ENCODE data around the gene CLCN6.

CLCN6 gene

GRCh38 chr1:11784993-11785769, 20.8 kb upstream of the CLCN6 start:
- Mint-ChIP-seq H3K9me3 (no peaks in the 10 kb centered on the region), H3K27ac (no peak overlapping the region), H3K36me3 (ENCODE audit: insufficient read depth) (no peaks in the 10 kb centered on the region), H3K27me3 (no peaks in the 10 kb centered on the region), H3K4me1 (ENCODE audit: low read depth in 2 of 2) (peaks cover 0 to 6% of the 10 kb centered on the region in 2 donors), H3K4me3 (peak overlapping the region; percentile 29 to 43)
- peak; percentile 20 to 30 (median 29) for DNase-seq
- peak; percentile 57 for ATAC-seq (replicated peaks)

DNA sequence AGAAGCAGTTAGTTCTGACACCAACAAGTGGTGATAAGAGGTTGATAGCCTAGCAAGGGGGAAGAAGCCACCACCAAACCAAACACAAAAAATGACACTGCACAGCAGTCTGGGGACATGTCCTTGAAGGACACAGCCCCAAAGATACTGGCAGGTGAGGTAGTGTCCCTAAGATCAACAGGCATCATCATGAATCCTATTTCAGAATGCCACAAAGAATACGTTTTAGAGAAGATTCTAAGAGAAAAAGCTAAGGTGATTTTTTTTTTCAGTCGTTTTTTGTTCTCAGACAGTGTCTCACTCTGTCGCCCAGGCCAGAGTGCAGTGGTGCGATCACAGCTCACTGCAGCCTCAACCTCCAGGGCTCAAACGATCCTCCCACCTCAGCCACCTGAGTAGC, 19.8 kb upstream of the CLCN6 start:
- Mint-ChIP-seq H3K36me3 (ENCODE audit: insufficient read depth) (peaks cover 4% of the 10 kb centered on the region), H3K4me1 (ENCODE audit: low read depth in 2 of 2) (peaks cover 0 to 9% of the 10 kb centered on the region in 2 donors), H3K27ac (no peak overlapping the region), H3K27me3 (no peaks in the 10 kb centered on the region), H3K9me3 (no peaks in the 10 kb centered on the region), H3K4me3 (no peak overlapping the region)
- ATAC-seq (replicated peaks): no peak
- no peak for DNase-seq

DNA sequence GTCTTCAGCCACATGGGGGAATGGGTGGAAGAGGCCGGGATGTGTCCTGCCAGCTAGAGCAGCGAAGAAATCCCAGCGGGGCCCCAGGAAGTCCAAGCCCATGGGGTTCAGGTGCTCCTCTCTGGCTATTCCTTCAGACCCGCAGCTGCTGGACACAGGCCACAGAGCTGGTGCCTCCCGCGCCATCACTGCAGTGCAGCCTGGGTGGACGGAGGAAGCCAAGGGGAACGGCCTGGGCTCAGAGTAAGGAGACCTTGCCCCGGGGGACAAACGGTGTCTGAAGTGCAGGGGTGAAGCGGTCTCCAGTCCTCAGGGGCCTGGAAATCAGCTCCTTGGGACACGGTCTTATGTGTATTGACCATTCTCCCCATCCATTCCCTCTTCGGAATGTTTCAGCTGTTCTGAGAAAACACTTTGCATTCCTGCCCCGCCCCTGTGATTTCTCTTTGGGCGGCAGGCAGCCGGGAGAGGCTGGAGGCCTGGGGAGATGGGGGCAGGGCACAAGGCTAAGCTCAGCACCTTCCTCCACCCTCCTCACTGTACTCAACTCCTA, 18.7 kb upstream of the CLCN6 start:
- H3K27me3 Mint-ChIP-seq: no peaks in the 10 kb centered on the region
- no peak for DNase-seq
- peaks cover 6 to 10% of the 10 kb centered on the region in 2 donors for H3K4me1 Mint-ChIP-seq (ENCODE audit: low read depth in 2 of 2)

GRCh38 chr1:11787804-11788436, 18.1 kb upstream of the CLCN6 start:
- peaks cover 6 to 10% of the 10 kb centered on the region in 2 donors for H3K4me1 Mint-ChIP-seq (ENCODE audit: low read depth in 2 of 2)
- H3K4me3 Mint-ChIP-seq: no peak overlapping the region
- H3K9me3 Mint-ChIP-seq: no peaks in the 10 kb centered on the region
- H3K27me3 Mint-ChIP-seq: no peaks in the 10 kb centered on the region
- H3K36me3 Mint-ChIP-seq (ENCODE audit: insufficient read depth): peaks cover 9% of the 10 kb centered on the region
- no peak for DNase-seq
- no peak for ATAC-seq (replicated peaks)
- H3K27ac Mint-ChIP-seq: peak overlapping the region in 1 of 2 donors; percentile 60

More for the DNA sequence above, 18.7 kb upstream of the CLCN6 start:
- Mint-ChIP-seq H3K9me3 (no peaks in the 10 kb centered on the region), H3K27ac (peak overlapping the region in 1 of 2 donors; percentile 60), H3K4me3 (no peak overlapping the region), H3K36me3 (ENCODE audit: insufficient read depth) (peaks cover 9% of the 10 kb centered on the region)
- no peak for ATAC-seq (replicated peaks)

DNA sequence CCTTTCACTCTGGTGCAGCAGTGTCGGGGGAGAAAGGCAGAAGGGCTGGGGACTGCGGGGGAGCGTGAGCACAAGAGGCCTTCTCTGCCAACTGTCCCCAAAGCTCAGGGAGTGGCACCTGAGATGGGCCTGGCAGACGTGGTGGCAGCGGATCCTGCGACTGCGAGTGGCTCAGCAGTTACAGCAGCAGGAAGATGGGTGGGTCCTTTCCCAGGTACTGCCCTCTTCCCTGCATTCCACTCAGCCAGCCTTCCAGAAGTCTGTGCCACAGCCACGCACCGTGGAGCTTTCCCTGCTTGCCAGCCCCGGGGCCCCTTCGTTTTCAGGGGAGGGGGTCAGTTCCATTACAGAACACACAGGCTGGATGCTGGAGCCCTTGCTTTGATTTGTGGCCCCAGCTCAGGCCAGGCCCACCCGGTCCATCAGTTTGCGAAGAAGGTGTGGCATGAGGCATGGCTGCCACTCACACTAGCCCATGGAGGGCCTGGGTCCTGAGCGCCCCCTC, 17.4 kb upstream of the CLCN6 start:
- no peak for ATAC-seq (replicated peaks)
- H3K4me1 Mint-ChIP-seq (ENCODE audit: low read depth in 2 of 2): peaks cover 6 to 10% of the 10 kb centered on the region in 2 donors
- H3K36me3 Mint-ChIP-seq (ENCODE audit: insufficient read depth): peaks cover 12% of the 10 kb centered on the region
- no peaks in the 10 kb centered on the region for H3K27me3 Mint-ChIP-seq
- no peak for DNase-seq
- no peaks in the 10 kb centered on the region for H3K9me3 Mint-ChIP-seq
- H3K4me3 Mint-ChIP-seq: no peak overlapping the region
- H3K27ac Mint-ChIP-seq: no peak overlapping the region

DNA sequence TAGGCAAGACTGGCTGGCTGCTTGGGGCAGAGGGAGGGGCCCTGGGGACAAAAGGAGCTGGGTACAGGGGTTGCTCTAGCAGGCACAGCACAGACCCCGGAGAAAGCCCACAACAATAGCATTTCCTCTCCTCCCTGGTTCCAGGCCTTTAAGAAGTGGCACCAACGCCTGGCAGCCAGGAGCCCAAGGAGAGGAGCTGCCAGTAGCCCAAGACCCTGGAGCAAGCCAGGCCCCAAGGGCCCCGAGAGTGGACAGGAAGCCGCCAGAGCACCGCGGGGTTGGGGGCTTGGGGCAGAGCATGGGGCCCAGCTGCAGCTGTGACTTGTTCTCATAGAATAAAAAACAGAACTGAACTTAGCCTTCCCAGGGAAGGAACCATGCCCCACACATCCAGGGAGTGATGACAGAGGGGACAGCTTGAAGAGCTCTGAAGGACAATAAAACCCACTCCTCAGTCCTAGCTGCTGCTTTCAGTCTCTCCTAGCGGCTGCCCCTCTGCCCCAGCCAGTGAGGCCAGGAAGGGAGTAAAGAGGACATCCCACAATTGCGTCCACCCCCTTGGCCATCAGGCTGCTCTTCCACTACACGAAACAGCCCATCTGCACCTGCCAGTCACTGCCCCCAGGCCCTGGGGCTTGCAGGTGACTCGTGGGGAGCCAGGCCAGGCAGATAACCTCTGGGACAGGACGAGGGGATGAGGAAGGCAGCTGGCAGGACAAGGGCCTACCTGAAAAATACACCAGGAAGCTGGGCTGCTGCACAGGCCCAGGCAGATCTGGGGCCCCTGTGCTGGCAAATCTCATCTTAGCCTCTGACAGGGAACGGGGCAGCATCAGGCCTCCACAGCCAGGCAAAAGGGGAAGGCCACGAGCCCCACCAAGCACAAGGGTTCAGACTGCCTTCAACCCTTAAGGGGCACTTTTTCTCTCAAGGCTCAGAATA, 16.6 kb upstream of the CLCN6 start:
- H3K27me3 Mint-ChIP-seq: no peaks in the 10 kb centered on the region
- ATAC-seq (replicated peaks): no peak
- no peak overlapping the region for H3K4me3 Mint-ChIP-seq
- peaks cover 6 to 10% of the 10 kb centered on the region in 2 donors for H3K4me1 Mint-ChIP-seq (ENCODE audit: low read depth in 2 of 2)
- H3K27ac Mint-ChIP-seq: peak overlapping the region in 1 of 2 donors; percentile 57
- peaks cover 15% of the 10 kb centered on the region for H3K36me3 Mint-ChIP-seq (ENCODE audit: insufficient read depth)
- no peaks in the 10 kb centered on the region for H3K9me3 Mint-ChIP-seq
- no peak for DNase-seq

- no peak for ATAC-seq (replicated peaks)
- Mint-ChIP-seq H3K4me1 (ENCODE audit: low read depth in 2 of 2) (peaks cover 6 to 7% of the 10 kb centered on the region in 2 donors), H3K27me3 (no peaks in the 10 kb centered on the region), H3K4me3 (no peak overlapping the region), H3K36me3 (ENCODE audit: insufficient read depth) (peaks cover 16% of the 10 kb centered on the region), H3K9me3 (no peaks in the 10 kb centered on the region), H3K27ac (peak overlapping the region in 1 of 2 donors; percentile 29)
- no peak for DNase-seq
Observed at GRCh38 chr1:11790101-11790879, 15.7 kb upstream of the CLCN6 start.

DNA sequence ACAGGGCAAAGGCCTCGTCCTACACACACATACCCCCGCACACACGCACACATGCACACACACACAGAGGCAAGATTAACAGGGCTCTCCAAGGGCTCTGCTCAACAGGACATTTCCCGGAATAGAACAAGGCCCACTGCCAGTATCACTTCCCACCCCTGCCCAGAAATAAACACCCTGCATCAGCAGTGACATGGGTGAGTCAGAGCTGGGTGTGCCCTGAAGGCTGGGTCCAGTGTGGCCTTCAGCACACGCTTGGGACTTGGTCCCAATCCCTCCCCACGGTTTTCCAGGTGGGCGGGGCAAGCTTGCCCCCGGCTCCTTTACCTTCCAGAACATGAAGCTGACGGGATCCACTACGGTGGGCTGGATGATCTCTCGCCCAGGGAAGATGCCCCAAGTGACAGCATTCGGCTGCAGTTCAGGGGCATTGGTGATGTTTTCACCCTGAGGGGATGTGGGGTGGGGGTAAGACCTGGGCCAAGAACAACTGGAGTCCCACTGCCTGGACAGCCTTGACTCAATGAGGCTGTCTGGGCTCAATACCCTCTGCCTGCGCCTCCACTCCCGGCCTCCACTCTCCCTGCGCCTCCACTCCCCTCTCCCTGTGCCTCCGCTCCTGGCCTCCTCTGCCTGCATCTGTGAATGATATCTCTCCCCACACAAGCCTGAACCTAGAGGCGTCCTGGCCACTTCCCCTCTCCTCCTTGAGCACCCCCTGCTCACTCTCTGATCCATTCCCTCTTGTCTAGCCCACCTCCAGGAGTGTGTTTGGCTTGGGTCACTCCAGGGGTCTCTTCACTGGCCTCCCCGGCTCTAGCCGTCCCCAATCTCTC, 14.9 kb upstream of the CLCN6 start:
- Mint-ChIP-seq H3K4me3 (no peak overlapping the region), H3K9me3 (no peaks in the 10 kb centered on the region), H3K4me1 (ENCODE audit: low read depth in 2 of 2) (peaks cover 5 to 6% of the 10 kb centered on the region in 2 donors), H3K27me3 (no peaks in the 10 kb centered on the region), H3K27ac (peak overlapping the region; percentile 29 to 56), H3K36me3 (ENCODE audit: insufficient read depth) (peaks cover 24% of the 10 kb centered on the region)
- ATAC-seq (replicated peaks): no peak
- no peak for DNase-seq

DNA sequence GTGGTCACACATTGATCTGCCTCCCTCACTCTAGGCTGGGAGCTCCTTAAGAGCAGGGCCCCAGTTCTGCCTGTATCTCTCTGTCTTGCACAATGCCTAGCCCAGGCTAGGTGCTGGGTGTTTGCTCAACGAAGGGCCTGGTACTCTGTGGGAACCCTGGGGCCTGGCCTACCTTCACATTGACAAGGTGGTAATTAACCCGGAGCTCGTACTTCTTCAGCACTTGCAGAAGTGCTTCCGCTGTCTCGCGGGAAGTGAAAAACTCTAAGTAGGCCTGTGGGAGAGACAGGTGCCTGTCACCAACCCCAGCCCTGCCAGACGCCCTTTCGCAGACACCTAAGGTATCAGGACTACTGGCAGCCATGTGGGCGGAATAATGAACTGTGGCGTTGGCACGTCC, 13.9 kb upstream of the CLCN6 start:
- DNase-seq: no peak
- no peak for ATAC-seq (replicated peaks)
- peak overlapping the region in 1 of 2 donors; percentile 44 for H3K27ac Mint-ChIP-seq
- peaks cover 24% of the 10 kb centered on the region for H3K36me3 Mint-ChIP-seq (ENCODE audit: insufficient read depth)
- H3K4me3 Mint-ChIP-seq: no peak overlapping the region
- peaks cover 5 to 6% of the 10 kb centered on the region in 2 donors for H3K4me1 Mint-ChIP-seq (ENCODE audit: low read depth in 2 of 2)
- H3K27me3 Mint-ChIP-seq: no peaks in the 10 kb centered on the region
- no peaks in the 10 kb centered on the region for H3K9me3 Mint-ChIP-seq

DNA sequence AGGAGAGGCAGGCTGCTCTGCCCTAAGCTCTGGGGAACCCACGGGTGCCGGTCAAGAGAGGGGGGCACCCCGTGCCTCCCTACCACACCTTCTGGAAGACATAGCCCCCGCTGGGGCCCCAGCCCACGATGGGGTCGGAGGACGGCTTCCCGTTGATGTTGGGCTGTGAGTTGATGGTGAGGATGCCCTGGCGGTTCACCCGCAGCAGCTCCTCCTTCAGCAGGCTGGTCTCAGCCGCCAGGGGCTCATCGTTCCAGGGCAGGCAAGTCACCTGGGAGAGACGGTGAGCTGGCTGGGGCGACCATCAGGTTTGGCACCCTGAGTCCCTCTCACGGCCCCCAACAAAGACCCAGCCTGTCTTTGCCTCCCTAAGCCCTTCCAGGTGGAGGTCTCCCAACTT, 12.2 kb upstream of the CLCN6 start:
- H3K9me3 Mint-ChIP-seq: no peaks in the 10 kb centered on the region

DNA sequence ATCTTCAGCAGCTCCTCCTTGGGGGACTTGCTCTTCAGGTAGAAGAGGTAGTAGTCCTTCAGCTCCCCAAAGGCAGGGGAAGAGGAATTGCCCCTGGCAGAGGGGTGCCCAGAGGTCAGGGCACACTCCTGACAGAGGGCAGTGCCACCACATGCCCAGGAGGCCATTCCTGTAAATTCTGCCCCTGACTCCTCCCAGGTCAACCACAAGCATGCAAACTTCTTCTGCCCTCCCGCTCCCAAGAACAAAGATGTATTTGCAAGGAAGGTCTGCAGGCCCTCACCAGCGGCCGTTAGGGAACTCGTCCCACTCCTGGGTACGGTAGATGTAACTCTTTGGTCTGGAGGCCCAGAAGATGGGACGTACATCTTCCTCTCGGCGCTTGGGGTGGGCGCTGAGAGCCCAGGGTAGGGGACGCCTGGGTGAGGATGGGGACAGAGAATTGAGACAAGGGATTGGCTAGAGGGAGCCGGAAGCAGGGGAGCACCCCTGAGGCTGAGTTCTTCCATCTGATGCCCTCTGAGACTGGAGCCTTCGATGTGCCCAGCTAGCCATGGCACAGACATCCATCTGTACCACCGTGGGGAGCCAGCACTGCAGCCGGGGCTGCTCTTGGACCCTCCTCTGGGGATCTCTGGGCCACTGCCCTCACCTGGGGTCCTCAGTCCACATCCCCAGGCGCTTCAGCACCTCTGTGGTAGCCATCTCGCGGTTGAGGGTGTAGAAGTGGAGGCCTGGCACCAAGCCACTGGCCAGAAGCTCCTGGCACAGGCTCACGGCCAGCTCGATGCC, 11.3 kb upstream of the CLCN6 start:
- Mint-ChIP-seq H3K4me1 (ENCODE audit: low read depth in 2 of 2) (peaks cover 5 to 6% of the 10 kb centered on the region in 2 donors), H3K36me3 (ENCODE audit: insufficient read depth) (peaks cover 34% of the 10 kb centered on the region), H3K9me3 (no peaks in the 10 kb centered on the region), H3K4me3 (no peak overlapping the region), H3K27ac (no peak overlapping the region), H3K27me3 (no peaks in the 10 kb centered on the region)
- DNase-seq (no peak), ATAC-seq (replicated peaks) (no peak)

More for the DNA sequence above, 12.2 kb upstream of the CLCN6 start:
- H3K36me3 Mint-ChIP-seq (ENCODE audit: insufficient read depth): peaks cover 26% of the 10 kb centered on the region
- DNase-seq (no peak), ATAC-seq (replicated peaks) (no peak)
- H3K4me3 Mint-ChIP-seq: no peak overlapping the region
- no peak overlapping the region for H3K27ac Mint-ChIP-seq
- H3K27me3 Mint-ChIP-seq: no peaks in the 10 kb centered on the region
- H3K4me1 Mint-ChIP-seq (ENCODE audit: low read depth in 2 of 2): peaks cover 5 to 6% of the 10 kb centered on the region in 2 donors
